Measurements from ENCODE around the gene ZDHHC11B. TPM values are rescaled to one million over a fixed set of nuclear protein-coding genes. Genes with fewer than 3 reads are reported as not detected.
"Not testable (repeated sequence)": the region's sequence is repeated elsewhere in the genome, so short reads cannot be mapped to it uniquely, and the experiment has no call there.

Gene ZDHHC11B
- total RNA-seq, 1 donor from 2014 or later, result not detected

GRCh38 chr5:719379-719778 lies 65.2 kb downstream of the ZDHHC11B start:
- not testable (repeated sequence) for DNase-seq (ENCODE audit: low read depth in 2 of 2)

GRCh38 chr5:717143-717542 lies 67.4 kb downstream of the ZDHHC11B start:
- no peak for DNase-seq (ENCODE audit: low read depth in 2 of 2)

- DNase-seq (ENCODE audit: low read depth in 2 of 2), result not testable (repeated sequence)
These were observed 67.8 kb downstream of the ZDHHC11B start for GRCh38 chr5:716740-717139.

- not testable (repeated sequence) for DNase-seq (ENCODE audit: low read depth in 2 of 2)
These were observed 68.9 kb downstream of the ZDHHC11B start for GRCh38 chr5:715636-716035.

- not testable (repeated sequence) for DNase-seq (ENCODE audit: low read depth in 2 of 2)
These were observed 70.1 kb downstream of the ZDHHC11B start for GRCh38 chr5:714215-715118.

GRCh38 chr5:713686-714085 lies 70.8 kb downstream of the ZDHHC11B start:
- DNase-seq (ENCODE audit: low read depth in 2 of 2), result not testable (repeated sequence)

- not testable (repeated sequence) for DNase-seq (ENCODE audit: low read depth in 2 of 2)
These were observed 75.5 kb downstream of the ZDHHC11B start for GRCh38 chr5:708848-709517.

GRCh38 chr5:708374-708773 lies 76.2 kb downstream of the ZDHHC11B start:
- DNase-seq (ENCODE audit: low read depth in 2 of 2), result not testable (repeated sequence)

GRCh38 chr5:706127-706526 lies 78.4 kb downstream of the ZDHHC11B start:
- not testable (repeated sequence) for DNase-seq (ENCODE audit: low read depth in 2 of 2)

GRCh38 chr5:696753-697702 lies 87.5 kb downstream of the ZDHHC11B start:
- DNase-seq (ENCODE audit: low read depth in 2 of 2), result not testable (repeated sequence)

GRCh38 chr5:696191-696590 lies 88.3 kb downstream of the ZDHHC11B start:
- not testable (repeated sequence) for DNase-seq (ENCODE audit: low read depth in 2 of 2)

GRCh38 chr5:695475-695874 lies 89.1 kb downstream of the ZDHHC11B start:
- DNase-seq (ENCODE audit: low read depth in 2 of 2), result not testable (repeated sequence)

GRCh38 chr5:694042-694431 lies 90.5 kb downstream of the ZDHHC11B start:
- not testable (repeated sequence) for DNase-seq (ENCODE audit: low read depth in 2 of 2)

- peak; percentile 49 to 62 for DNase-seq (ENCODE audit: low read depth in 2 of 2)
These were observed 91.1 kb downstream of the ZDHHC11B start, which contains the start of gene TPPP for GRCh38 chr5:693271-694041. Gene TPPP, minus strand, starts transcription at chr5:693352. Its CDS starts 15,292 bp downstream, at chr5:678060.

GRCh38 chr5:692529-693041 lies 91.9 kb downstream of the ZDHHC11B start:
- DNase-seq (ENCODE audit: low read depth in 2 of 2), result not testable (repeated sequence)

GRCh38 chr5:691817-692528 lies 92.6 kb downstream of the ZDHHC11B start:
- no peak for DNase-seq (ENCODE audit: low read depth in 2 of 2)

- DNase-seq (ENCODE audit: low read depth in 2 of 2), result not testable (repeated sequence)
These were observed 93.5 kb downstream of the ZDHHC11B start for GRCh38 chr5:691049-691448.

- not testable (repeated sequence) for DNase-seq (ENCODE audit: low read depth in 2 of 2)
These were observed 94.2 kb downstream of the ZDHHC11B start for GRCh38 chr5:690293-690692.

GRCh38 chr5:688348-689010 lies 96.0 kb downstream of the ZDHHC11B start:
- DNase-seq (ENCODE audit: low read depth in 2 of 2), result not testable (repeated sequence)

Data from lung microvascular endothelial cell (primary cell).